ENCODE results near the gene TXNL4B.
"Not testable (repeated sequence)": the region's sequence is repeated elsewhere in the genome, so short reads cannot be mapped to it uniquely, and the experiment has no call there.

The TXNL4B gene

GRCh38 chr16:72072514-72073342 is 20.7 kb downstream of the TXNL4B start:
- DNase-seq, result no peak

- DNase-seq, result no peak
These were observed 24.5 kb downstream of the TXNL4B start for GRCh38 chr16:72068930-72069329.

GRCh38 chr16:72066747-72067146 is 26.7 kb downstream of the TXNL4B start:
- no peak for DNase-seq

- DNase-seq, result no peak
These were observed 29.0 kb downstream of the TXNL4B start for GRCh38 chr16:72064361-72064894.

GRCh38 chr16:72061564-72061963 is 31.9 kb downstream of the TXNL4B start:
- DNase-seq, result no peak

GRCh38 chr16:72060405-72060804 is 33.0 kb downstream of the TXNL4B start:
- no peak for DNase-seq

GRCh38 chr16:72059060-72059459 is 34.4 kb downstream of the TXNL4B start:
- not testable (repeated sequence) for DNase-seq

- not testable (repeated sequence) for DNase-seq
These were observed 36.1 kb downstream of the TXNL4B start for GRCh38 chr16:72057313-72057712.

- DNase-seq, result no peak
These were observed 37.5 kb downstream of the TXNL4B start for GRCh38 chr16:72055911-72056310.

GRCh38 chr16:72054254-72054847 is 39.1 kb downstream of the TXNL4B start, which contains the start of gene HP:
HP (plus strand) TSS chr16:72054505; CDS start chr16:72054653, 148 bp downstream.
- not testable (repeated sequence) for DNase-seq

- DNase-seq, result no peak
These were observed 41.6 kb downstream of the TXNL4B start for GRCh38 chr16:72051818-72052217.

- DNase-seq, result no peak
These were observed 42.5 kb downstream of the TXNL4B start for GRCh38 chr16:72050769-72051464.

- DNase-seq, result no peak
These were observed 44.3 kb downstream of the TXNL4B start for GRCh38 chr16:72049110-72049509.

- DNase-seq, result no peak
These were observed 48.5 kb downstream of the TXNL4B start for GRCh38 chr16:72044825-72045359.

- DNase-seq, result no peak
These were observed 49.1 kb downstream of the TXNL4B start for GRCh38 chr16:72044296-72044695.

GRCh38 chr16:72043539-72043938 is 49.9 kb downstream of the TXNL4B start:
- no peak for DNase-seq

GRCh38 chr16:72043058-72043457 is 50.4 kb downstream of the TXNL4B start:
- no peak for DNase-seq

- no peak for DNase-seq
These were observed 51.2 kb downstream of the TXNL4B start for GRCh38 chr16:72042157-72042660.

- no peak for DNase-seq
These were observed 57.3 kb downstream of the TXNL4B start for GRCh38 chr16:72036098-72036497.

All from activated CD4-positive, alpha-beta T cell treated with anti-CD3 and anti-CD28 coated beads for 1 hour (primary cell).